GM23338 (cell line): ENCODE results near the gene NRSN2. TPM values are rescaled to one million over a fixed set of nuclear protein-coding genes. Genes with fewer than 3 reads are reported as not detected.
"Not testable (repeated sequence)": the region's sequence is repeated elsewhere in the genome, so short reads cannot be mapped to it uniquely, and the experiment has no call there.

Source experiments
- ATAC-seq: fragments of 200-7000 bp; cut with Tn5 transposase; 3 replicates; pipeline ENCODE4 v1.9.1; 2020
- DNase-seq: peaks from one replicate; pipeline ENCODE4 v3.0.0-alpha.2; 2015; ENCODE audit warnings: low spot score
- H2AFZ ChIP-seq: fragments of 200-600 bp; sonication (generic); 2 replicates; pipeline ENCODE4 v1.8.0; 2016; ENCODE audit warnings: antibody characterized with exemption, mild to moderate bottlenecking, moderate library complexity
- H3F3A ChIP-seq: fragments of 200-600 bp; sonication (generic); replicated peaks from 2 replicates; pipeline ENCODE4 v1.8.0; 2017; ENCODE audit warnings: antibody characterized with exemption, mixed run types, low read depth
- H3K27ac ChIP-seq: fragments of 200-600 bp; sonication (generic); 2 replicates; pipeline ENCODE4 v1.6.1; 2016; ENCODE audit warnings: low read depth
- H3K27me3 ChIP-seq: fragments of 200-600 bp; sonication (generic); 2 replicates; pipeline ENCODE4 v1.8.0; 2016; ENCODE audit warnings: mild to moderate bottlenecking, mixed run types, moderate library complexity; ENCODE audit not compliant: insufficient read depth
- H3K36me3 ChIP-seq: fragments of 200-600 bp; sonication (generic); 2 replicates; pipeline ENCODE4 v1.8.0; 2016; ENCODE audit warnings: mild to moderate bottlenecking; ENCODE audit not compliant: insufficient read depth
- H3K4me1 ChIP-seq: fragments of 200-600 bp; sonication (generic); 2 replicates; pipeline ENCODE4 v1.8.0; 2016; ENCODE audit warnings: mild to moderate bottlenecking, moderate library complexity; ENCODE audit not compliant: insufficient read depth
- H3K4me2 ChIP-seq: fragments of 200-600 bp; sonication (generic); 2 replicates; pipeline ENCODE4 v1.7.1; 2017; ENCODE audit warnings: mixed run types
- H3K4me3 ChIP-seq: fragments of 200-600 bp; sonication (generic); 2 replicates; pipeline ENCODE4 v1.6.1; 2016; ENCODE audit warnings: mixed run types
- H3K79me2 ChIP-seq: fragments of 200-600 bp; sonication (generic); replicated peaks from 2 replicates; pipeline ENCODE4 v1.8.0; 2017; ENCODE audit warnings: mild to moderate bottlenecking; ENCODE audit not compliant: insufficient read depth
- H3K9me2 ChIP-seq: fragments of 200-600 bp; sonication (generic); 2 replicates; pipeline ENCODE4 v1.8.0; 2017; ENCODE audit not compliant: insufficient read depth
- H4K20me1 ChIP-seq: fragments of 200-600 bp; sonication (generic); replicated peaks from 2 replicates; pipeline ENCODE4 v1.8.0; 2017; ENCODE audit warnings: mild to moderate bottlenecking; ENCODE audit not compliant: insufficient read depth
- H3K27ac Mint-ChIP-seq: 2 replicates; pipeline ENCODE4 v1.8.0; 2020; ENCODE audit warnings: inconsistent platforms, mild to moderate bottlenecking, moderate library complexity, mixed read lengths
- H3K27me3 Mint-ChIP-seq: 3 replicates; pipeline ENCODE4 v1.8.0; 2022; ENCODE audit warnings: low read depth, mild to moderate bottlenecking, moderate library complexity, mixed read lengths, inconsistent platforms; ENCODE audit not compliant: insufficient read depth, poor library complexity
- H3K36me3 Mint-ChIP-seq: 3 replicates; pipeline ENCODE4 v1.8.0; 2021; ENCODE audit warnings: low read depth, mild to moderate bottlenecking, inconsistent platforms, moderate library complexity, mixed read lengths
- H3K4me1 Mint-ChIP-seq: 3 replicates; pipeline ENCODE4 v1.8.0; 2020; ENCODE audit warnings: mild to moderate bottlenecking, inconsistent platforms, mixed read lengths
- H3K4me3 Mint-ChIP-seq: 3 replicates; pipeline ENCODE4 v1.8.0; 2021; ENCODE audit warnings: moderate library complexity, mild to moderate bottlenecking, inconsistent platforms, mixed read lengths
- H3K9me3 Mint-ChIP-seq: 3 replicates; pipeline ENCODE4 v1.8.0; 2020; ENCODE audit warnings: moderate library complexity, mild to moderate bottlenecking, inconsistent platforms, mixed read lengths
- CREB1 ChIP-seq: fragments of 250-450 bp; sonication (Bioruptor Pico); IDR thresholded peaks from 2 replicates; pipeline ENCODE4 v1.5.0; 2020; ENCODE audit warnings: low read depth, mild to moderate bottlenecking, moderate library complexity
- CTCF ChIP-seq, 2 experiments: fragments of 200-600 bp in 1 of 2; sonication (generic) in 1 of 2; conservative IDR thresholded peaks; 2 replicates each; pipeline versions ENCODE4 v1.5.1 to v1.6.1; 2016 to 2017; ENCODE audit warnings: antibody characterized with exemption in 2 of 2, low read depth in 2 of 2, mild to moderate bottlenecking in 2 of 2, moderate library complexity in 1 of 2
- ETS1 ChIP-seq: IDR thresholded peaks from 2 replicates; pipeline ENCODE4 v1.6.1; 2016; ENCODE audit warnings: antibody characterized with exemption
- EZH2 ChIP-seq: fragments of 200-600 bp; sonication (generic); IDR thresholded peaks from one replicate; pipeline ENCODE4 v1.8.0; 2017; ENCODE audit warnings: antibody characterized with exemption, mild to moderate bottlenecking, low read depth; ENCODE audit not compliant: unreplicated experiment
- EZH2phosphoT487 ChIP-seq: fragments of 200-600 bp; sonication (generic); IDR thresholded peaks from one replicate; pipeline ENCODE4 v1.8.1; 2018; ENCODE audit warnings: antibody characterized with exemption; ENCODE audit not compliant: unreplicated experiment
- JUNB ChIP-seq: IDR thresholded peaks from one replicate; pipeline ENCODE4 v1.6.1; 2016; ENCODE audit warnings: antibody characterized with exemption; ENCODE audit not compliant: unreplicated experiment
- NANOG ChIP-seq: IDR thresholded peaks from 2 replicates; pipeline ENCODE4 v1.6.1; 2016; ENCODE audit warnings: antibody characterized with exemption, borderline replicate concordance
- POLR2AphosphoS5 ChIP-seq: IDR thresholded peaks from 2 replicates; pipeline ENCODE4 v1.6.1; 2016; ENCODE audit warnings: antibody characterized with exemption, low read depth
- REST ChIP-seq: IDR thresholded peaks from one replicate; pipeline ENCODE4 v1.6.1; 2018; ENCODE audit warnings: antibody characterized with exemption; ENCODE audit not compliant: unreplicated experiment
- STAT1 ChIP-seq: IDR thresholded peaks from one replicate; pipeline ENCODE4 v1.6.1; 2016; ENCODE audit warnings: antibody characterized with exemption; ENCODE audit not compliant: unreplicated experiment
- ZNF114 ChIP-seq: fragments of 250-450 bp; sonication (Bioruptor Pico); IDR thresholded peaks from 2 replicates; pipeline ENCODE4 v1.5.0; 2020; ENCODE audit warnings: mild to moderate bottlenecking, moderate library complexity
- polyA plus RNA-seq: library from polyadenylated mRNA; unstranded; fragments of >200 nt; fragmentation: Nextera tagmentation; extraction: Ambion mirVana; gene quantifications from 2 replicates; pipeline ENCODE4 v1.2.1, GENCODE V29; 2016
- total RNA-seq: library from RNA; depleted of rRNA; stranded (reverse); fragments of >200 nt; shearing (Covaris generic); gene quantifications from 2 replicates; pipeline ENCODE4 v1.2.3, GENCODE V29; 2014

Gene NRSN2
- total and polyA plus RNA-seq, 2 experiments from 2014 or later: 14.4 to 17.9 TPM

- TF ChIP-seq CTCF (conservative IDR thresholded peaks at IDR 0.05; ENCODE audit: low read depth in 2 of 2) (no peak), ZNF114 (CRISPR knock-in tag) (no peak), REST (no peak), POLR2AphosphoS5 (no peak), EZH2phosphoT487 (no peak), ETS1 (no peak), JUNB (no peak), CREB1 (no peak), EZH2 (no peak), NANOG (no peak), STAT1 (no peak)
Measured at GRCh38 chr20:385448-385847, 38.5 kb downstream of the NRSN2 start (continued).

GRCh38 chr20:386634-387033, 39.7 kb downstream of the NRSN2 start:
- H2AFZ ChIP-seq, H3K4me1 ChIP-seq, H3K27ac ChIP-seq, H3K36me3 ChIP-seq, H3F3A ChIP-seq, H3K79me2 ChIP-seq, H3K9me2 ChIP-seq, H3K9me3 Mint-ChIP-seq, ATAC-seq, H3K4me2 ChIP-seq, H3K27ac Mint-ChIP-seq, H3K4me1 Mint-ChIP-seq, H3K27me3 ChIP-seq, H3K4me3 ChIP-seq, H4K20me1 ChIP-seq, DNase-seq, H3K4me3 Mint-ChIP-seq, H3K27me3 Mint-ChIP-seq: not testable (repeated sequence)
- peaks cover 46% of the 10 kb centered on the region for H3K36me3 Mint-ChIP-seq
